Calu3 (cell line): ENCODE data around the gene CCDC124. TPM values are rescaled to one million over a fixed set of nuclear protein-coding genes. Genes with fewer than 3 reads are reported as not detected.

Experiments used
- BruUV-seq: library from RNA; stranded (reverse); fragments of 400-500 nt; replicated peaks from 2 replicates; lab custom pipeline; 2021; lab: Mats Ljungman, UMichigan
- CTCF ChIA-PET: fragments of 300-600 bp; sonication (Branson Sonifier 250); formaldehyde crosslinking; loops from one replicate; lab custom pipeline; 2022; ENCODE audit warnings: antibody characterized with exemption; lab: Charles Lee
- DNase-seq: peaks from one replicate; pipeline ENCODE4 v3.0.0; 2022
- H3K27ac Mint-ChIP-seq: one replicate; pipeline ENCODE4 v1.8.0; 2022; ENCODE audit warnings: mixed read lengths; ENCODE audit not compliant: unreplicated experiment
- H3K27me3 Mint-ChIP-seq: one replicate; pipeline ENCODE4 v1.8.0; 2022; ENCODE audit warnings: mixed read lengths; ENCODE audit not compliant: unreplicated experiment
- H3K36me3 Mint-ChIP-seq: one replicate; pipeline ENCODE4 v1.8.0; 2022; ENCODE audit warnings: mild to moderate bottlenecking, moderate library complexity, mixed read lengths; ENCODE audit not compliant: insufficient read depth, unreplicated experiment
- H3K4me1 Mint-ChIP-seq: one replicate; pipeline ENCODE4 v1.8.0; 2022; ENCODE audit warnings: mild to moderate bottlenecking, low read depth, mixed read lengths; ENCODE audit not compliant: unreplicated experiment
- H3K4me3 Mint-ChIP-seq: one replicate; pipeline ENCODE4 v1.8.0; 2022; ENCODE audit warnings: mild to moderate bottlenecking, low read depth, moderate library complexity, mixed read lengths; ENCODE audit not compliant: unreplicated experiment
- H3K9me3 Mint-ChIP-seq: one replicate; pipeline ENCODE4 v1.8.0; 2022; ENCODE audit warnings: low read depth, mixed read lengths; ENCODE audit not compliant: unreplicated experiment
- intact Hi-C: fragments of 100-400 bp; cut with micrococcal nuclease; formaldehyde crosslinking; loops from one replicate; pipeline ENCODE4 v1.10.0; 2022; ENCODE audit not compliant: unreplicated experiment
- total RNA-seq: library from RNA; stranded (reverse); gene quantifications from 2 replicates; pipeline ENCODE4 v1.2.3, GENCODE V29; 2022
- TF ChIP-seq, protein P1 (sequence below): fragments of 200-600 bp; IDR thresholded peaks from one replicate; pipeline ENCODE4 v1.8.0; 2022; ENCODE audit warnings: antibody characterized with exemption; ENCODE audit not compliant: unreplicated experiment

The CCDC124 gene
- total RNA-seq, 1 experiment from 2014 or later = 51.1 TPM

DNA sequence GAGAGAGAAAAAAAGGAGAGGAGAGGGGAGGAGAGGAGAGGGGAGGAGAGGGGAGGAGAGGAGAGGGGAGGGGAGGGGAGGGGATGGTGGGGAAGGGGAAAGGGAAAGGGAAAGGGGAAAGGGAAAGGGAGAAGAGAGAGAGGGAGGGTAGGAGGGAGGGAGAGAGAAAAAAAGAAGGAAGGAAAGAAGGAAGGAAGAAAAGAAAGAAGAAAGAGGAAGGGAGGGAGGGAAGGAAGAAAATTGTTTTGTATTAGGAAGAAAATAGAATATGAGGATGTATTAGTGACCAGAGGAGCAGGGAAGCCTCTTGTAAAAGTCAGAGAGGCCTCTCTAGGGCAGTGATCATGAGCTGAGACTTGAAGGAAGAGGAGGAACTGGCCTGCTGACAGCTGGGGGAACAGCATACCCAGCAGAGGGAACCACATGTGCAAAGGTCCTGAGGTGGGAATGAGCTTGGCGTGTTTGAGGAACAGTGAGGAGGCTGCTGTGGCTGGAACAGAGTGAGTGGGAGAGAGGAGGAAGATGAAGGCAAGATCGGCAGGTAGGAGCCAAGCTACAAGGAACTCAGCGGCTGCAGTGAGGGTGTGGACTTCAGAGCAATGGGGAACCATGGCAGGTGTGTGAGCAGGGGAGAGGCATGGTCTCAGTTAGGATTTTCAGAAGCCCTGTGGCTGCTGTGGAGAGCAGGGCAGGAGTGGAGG lies 24.5 kb downstream of the CCDC124 start:
- H3K4me1 Mint-ChIP-seq = no peaks in the 10 kb centered on the region
- H3K27me3 Mint-ChIP-seq = peaks cover 63% of the 10 kb centered on the region
- H3K9me3 Mint-ChIP-seq = no peaks in the 10 kb centered on the region
- DNase-seq = no peak
- TF ChIP-seq, protein P1, sequence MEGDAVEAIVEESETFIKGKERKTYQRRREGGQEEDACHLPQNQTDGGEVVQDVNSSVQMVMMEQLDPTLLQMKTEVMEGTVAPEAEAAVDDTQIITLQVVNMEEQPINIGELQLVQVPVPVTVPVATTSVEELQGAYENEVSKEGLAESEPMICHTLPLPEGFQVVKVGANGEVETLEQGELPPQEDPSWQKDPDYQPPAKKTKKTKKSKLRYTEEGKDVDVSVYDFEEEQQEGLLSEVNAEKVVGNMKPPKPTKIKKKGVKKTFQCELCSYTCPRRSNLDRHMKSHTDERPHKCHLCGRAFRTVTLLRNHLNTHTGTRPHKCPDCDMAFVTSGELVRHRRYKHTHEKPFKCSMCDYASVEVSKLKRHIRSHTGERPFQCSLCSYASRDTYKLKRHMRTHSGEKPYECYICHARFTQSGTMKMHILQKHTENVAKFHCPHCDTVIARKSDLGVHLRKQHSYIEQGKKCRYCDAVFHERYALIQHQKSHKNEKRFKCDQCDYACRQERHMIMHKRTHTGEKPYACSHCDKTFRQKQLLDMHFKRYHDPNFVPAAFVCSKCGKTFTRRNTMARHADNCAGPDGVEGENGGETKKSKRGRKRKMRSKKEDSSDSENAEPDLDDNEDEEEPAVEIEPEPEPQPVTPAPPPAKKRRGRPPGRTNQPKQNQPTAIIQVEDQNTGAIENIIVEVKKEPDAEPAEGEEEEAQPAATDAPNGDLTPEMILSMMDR = no peak
- no peak overlapping the region for H3K4me3 Mint-ChIP-seq
- intact Hi-C loops = no loop called here
- CTCF ChIA-PET = no interaction called here
- no peaks in the 10 kb centered on the region for H3K36me3 Mint-ChIP-seq
- BruUV-seq = no TSS peak
- H3K27ac Mint-ChIP-seq = no peak overlapping the region

DNA sequence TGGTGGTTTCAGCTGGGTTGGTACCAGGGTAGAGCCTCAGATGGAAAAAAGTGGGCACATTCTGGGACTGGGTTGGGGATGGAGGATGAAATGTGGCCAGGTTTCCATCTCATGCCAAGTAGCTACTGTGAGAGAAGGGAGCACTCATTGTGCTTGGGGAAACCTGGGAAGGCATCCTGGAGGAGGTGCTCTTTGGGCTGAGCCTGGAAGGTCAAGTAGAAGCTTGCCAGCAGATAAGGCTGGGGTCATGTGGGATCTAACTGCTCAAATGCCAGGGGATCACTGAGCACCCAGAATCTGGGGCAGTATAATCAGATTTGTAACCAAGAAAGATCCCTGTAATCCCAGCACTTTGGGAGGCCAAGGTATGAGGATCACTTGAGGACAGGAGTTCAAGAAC lies 25.1 kb downstream of the CCDC124 start:
- TF ChIP-seq, protein P1 = no peak
- peaks cover 59% of the 10 kb centered on the region for H3K27me3 Mint-ChIP-seq
- BruUV-seq = no TSS peak
- no peaks in the 10 kb centered on the region for H3K9me3 Mint-ChIP-seq
- DNase-seq = no peak
- H3K36me3 Mint-ChIP-seq = no peaks in the 10 kb centered on the region
- no peaks in the 10 kb centered on the region for H3K4me1 Mint-ChIP-seq
- no peak overlapping the region for H3K4me3 Mint-ChIP-seq
- CTCF ChIA-PET = no interaction called here
- intact Hi-C loops = no loop called here
- no peak overlapping the region for H3K27ac Mint-ChIP-seq

DNA sequence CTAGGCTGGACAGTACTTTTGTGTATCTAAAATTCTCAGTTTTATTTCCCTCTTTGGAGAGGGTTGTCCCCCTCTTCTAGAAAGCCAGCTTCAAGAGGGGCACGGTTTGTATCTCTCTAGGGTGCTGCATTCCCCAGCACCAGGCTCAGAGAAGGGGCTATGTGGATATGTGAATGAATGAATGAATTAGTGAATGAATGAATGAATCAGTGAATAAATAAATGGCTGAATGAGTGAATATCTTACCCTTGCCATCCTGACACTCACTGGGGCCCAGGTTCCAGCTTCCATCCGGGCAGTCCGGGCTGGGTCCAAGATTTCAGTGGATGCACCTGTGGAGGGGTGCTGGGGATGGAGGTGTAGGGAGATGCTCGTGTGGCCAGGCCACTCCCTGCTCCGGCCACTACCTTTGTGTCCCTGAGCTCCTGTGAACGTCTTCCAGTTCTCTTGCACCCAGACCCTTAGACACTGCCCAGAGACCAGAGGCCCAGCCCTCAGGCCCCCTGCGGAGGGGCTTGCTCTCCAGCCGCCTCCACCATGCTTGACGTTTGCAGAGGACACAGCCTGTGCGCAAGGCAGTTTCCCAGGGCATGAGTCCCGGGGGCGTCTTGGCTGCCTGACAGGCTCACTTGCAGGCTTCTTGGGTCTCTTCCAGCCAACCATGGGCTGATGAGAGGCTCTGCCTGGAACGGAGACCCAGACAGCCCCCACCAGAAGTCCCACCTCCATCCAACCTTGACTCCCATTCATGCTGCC lies 31.3 kb downstream of the CCDC124 start:
- intact Hi-C loops = no loop called here
- TF ChIP-seq, protein P1 = no peak
- Mint-ChIP-seq H3K4me3 (no peak overlapping the region), H3K4me1 (peaks cover 10% of the 10 kb centered on the region), H3K36me3 (no peaks in the 10 kb centered on the region), H3K27ac (no peak overlapping the region), H3K9me3 (no peaks in the 10 kb centered on the region), H3K27me3 (peaks cover 71% of the 10 kb centered on the region)
- CTCF ChIA-PET = no interaction called here
- no TSS peak for BruUV-seq
- no peak for DNase-seq

DNA sequence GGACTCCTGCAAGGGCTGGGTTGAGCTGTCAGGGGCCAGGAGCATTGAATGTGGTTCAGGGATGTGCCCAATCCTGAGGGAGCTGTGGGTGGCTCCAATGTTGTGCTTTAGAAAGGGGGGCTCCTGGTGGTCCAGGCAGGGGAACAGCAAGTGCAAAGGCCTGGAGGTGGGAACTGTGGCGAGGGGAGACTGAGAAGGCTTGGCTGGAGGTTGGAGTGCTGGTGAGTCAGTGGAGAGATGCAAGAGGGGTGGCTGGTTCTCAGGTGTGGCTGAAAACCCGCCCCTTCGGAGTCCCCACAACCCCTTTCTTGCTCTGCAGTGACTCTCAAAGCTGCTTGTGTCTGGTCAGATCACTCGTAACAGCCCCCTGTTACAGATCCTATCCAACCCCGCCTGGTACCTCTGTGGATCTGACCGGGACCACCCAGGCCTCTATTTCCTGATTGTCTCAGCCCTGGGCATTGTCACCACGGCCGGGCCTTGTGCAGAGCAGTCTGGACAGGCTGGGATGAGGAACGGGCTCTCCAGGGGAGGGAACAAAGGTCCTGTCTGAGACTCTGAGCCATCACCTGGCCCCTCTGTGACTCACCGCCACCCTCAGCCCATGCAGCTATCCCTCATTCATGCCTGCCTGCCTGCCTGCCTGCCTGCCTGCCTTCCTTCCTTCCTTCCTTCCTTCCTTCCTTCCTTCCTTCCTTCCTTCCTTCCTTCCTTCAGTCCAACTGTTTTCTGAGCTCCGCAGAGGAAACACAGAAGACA lies 32.7 kb downstream of the CCDC124 start:
- no TSS peak for BruUV-seq
- CTCF ChIA-PET = no interaction called here
- Mint-ChIP-seq H3K36me3 (no peaks in the 10 kb centered on the region), H3K4me1 (peaks cover 10% of the 10 kb centered on the region), H3K27ac (no peak overlapping the region), H3K9me3 (no peaks in the 10 kb centered on the region), H3K4me3 (no peak overlapping the region), H3K27me3 (peaks cover 71% of the 10 kb centered on the region)
- TF ChIP-seq, protein P1 = no peak
- DNase-seq = peak; percentile 20
- intact Hi-C loops = no loop called here
